ENCODE measurements around the gene NUS1. TPM values are rescaled to one million over a fixed set of nuclear protein-coding genes. Genes with fewer than 3 reads are reported as not detected.

The NUS1 gene
- total and polyA plus RNA-seq, 5 donors from 2014 or later, result 12.6 to 24.6 (median 15.9) TPM

Other genes starting within 250 kb of the NUS1 start
- gene ROS1, start 249.5 kb upstream of the NUS1 start, total RNA-seq, result not detected
- gene ROS1, start 249.5 kb upstream of the NUS1 start, polyA plus RNA-seq, result not detected
- gene DCBLD1, start 192.8 kb upstream of the NUS1 start, total RNA-seq, result 1.3 TPM
- gene DCBLD1, start 192.8 kb upstream of the NUS1 start, polyA plus RNA-seq, result 1 to 10 TPM; 2.9 to 5.5 (median 3.4) TPM
- 20.2 TPM for gene GOPC, start 73.0 kb upstream of the NUS1 start, total RNA-seq
- 10 to 100 TPM; 13.0 to 15.4 (median 13.9) TPM for gene GOPC, start 73.0 kb upstream of the NUS1 start, polyA plus RNA-seq
- gene SLC35F1, start 231.8 kb downstream of the NUS1 start, total RNA-seq, result not detected
- gene SLC35F1, start 231.8 kb downstream of the NUS1 start, polyA plus RNA-seq, result not detected

All from CD4-positive, CD25-positive, alpha-beta regulatory T cell (primary cell).